OCI-LY7 (cell line): Measurements from ENCODE around the gene NAALADL2.

Experiments
- CTCF ChIP-seq: fragments of 200-600 bp; sonication (generic); conservative IDR thresholded peaks from 2 replicates; pipeline ENCODE4 v1.5.1; 2014; ENCODE audit warnings: mild to moderate bottlenecking, antibody characterized with exemption, low read length, moderate library complexity, mixed read lengths
- EZH2phosphoT487 ChIP-seq: fragments of 200-600 bp; sonication (generic); IDR thresholded peaks from 2 replicates; pipeline ENCODE4 v1.6.1; 2018; ENCODE audit warnings: low read depth, borderline replicate concordance, mild to moderate bottlenecking, mixed run types, antibody characterized with exemption, low read length, moderate library complexity, mixed read lengths

GRCh38 chr3:175059788-175060187 is 200.7 kb downstream of the NAALADL2 start:
- no peak for TF ChIP-seq CTCF
- TF ChIP-seq EZH2phosphoT487 = no peak
